HG03439 (cell line): ENCODE measurements around the gene PIK3IP1.
"Not testable (repeated sequence)": the region's sequence is repeated elsewhere in the genome, so short reads cannot be mapped to it uniquely, and the experiment has no call there.

ENCODE experiments used
- ATAC-seq: cut with Tn5 transposase; IDR thresholded peaks from one replicate; pipeline ENCODE4 v1.9.1; 2021; ENCODE audit warnings: mild to moderate bottlenecking, moderate library complexity; ENCODE audit not compliant: unreplicated experiment

The PIK3IP1 gene

GRCh38 chr22:31259798-31260473, 32.4 kb downstream of the PIK3IP1 start:
- ATAC-seq = no peak

GRCh38 chr22:31253949-31254348, 38.3 kb downstream of the PIK3IP1 start:
- no peak for ATAC-seq

- ATAC-seq = no peak
Measured at GRCh38 chr22:31250740-31251600, 41.3 kb downstream of the PIK3IP1 start.

- ATAC-seq = no peak
Measured at GRCh38 chr22:31248965-31249958, 43.0 kb downstream of the PIK3IP1 start.

- ATAC-seq = no peak
Measured at GRCh38 chr22:31248138-31248745, 44.0 kb downstream of the PIK3IP1 start.

GRCh38 chr22:31247726-31248125, 44.6 kb downstream of the PIK3IP1 start:
- no peak for ATAC-seq

- no peak for ATAC-seq
Measured at GRCh38 chr22:31246687-31247086, 45.6 kb downstream of the PIK3IP1 start.

- not testable (repeated sequence) for ATAC-seq
Measured at GRCh38 chr22:31245998-31246397, 46.3 kb downstream of the PIK3IP1 start.

GRCh38 chr22:31244943-31245451, 47.3 kb downstream of the PIK3IP1 start:
- ATAC-seq = no peak

- no peak for ATAC-seq
Measured at GRCh38 chr22:31244046-31244942, 48.0 kb downstream of the PIK3IP1 start.

- ATAC-seq = no peak
Measured at GRCh38 chr22:31243339-31244045, 48.8 kb downstream of the PIK3IP1 start.

- no peak for ATAC-seq
Measured at GRCh38 chr22:31241936-31242335, 50.4 kb downstream of the PIK3IP1 start.

- ATAC-seq = no peak
Measured at GRCh38 chr22:31241200-31241599, 51.1 kb downstream of the PIK3IP1 start.

GRCh38 chr22:31239771-31240370, 52.4 kb downstream of the PIK3IP1 start:
- no peak for ATAC-seq

- no peak for ATAC-seq
Measured at GRCh38 chr22:31238057-31238456, 54.2 kb downstream of the PIK3IP1 start.

- ATAC-seq = not testable (repeated sequence)
Measured at GRCh38 chr22:31236044-31236443, 56.2 kb downstream of the PIK3IP1 start.

- no peak for ATAC-seq
Measured at GRCh38 chr22:31235081-31235480, 57.2 kb downstream of the PIK3IP1 start.

GRCh38 chr22:31233001-31233400, 59.3 kb downstream of the PIK3IP1 start:
- ATAC-seq = no peak
